ENCODE measurements around the gene XRCC2. TPM values are rescaled to one million over a fixed set of nuclear protein-coding genes. Genes with fewer than 3 reads are reported as not detected.

XRCC2 gene
- total RNA-seq (ENCODE audit: low replicate concordance): 0.23 and 0.75 TPM in 2 replicates

DNA sequence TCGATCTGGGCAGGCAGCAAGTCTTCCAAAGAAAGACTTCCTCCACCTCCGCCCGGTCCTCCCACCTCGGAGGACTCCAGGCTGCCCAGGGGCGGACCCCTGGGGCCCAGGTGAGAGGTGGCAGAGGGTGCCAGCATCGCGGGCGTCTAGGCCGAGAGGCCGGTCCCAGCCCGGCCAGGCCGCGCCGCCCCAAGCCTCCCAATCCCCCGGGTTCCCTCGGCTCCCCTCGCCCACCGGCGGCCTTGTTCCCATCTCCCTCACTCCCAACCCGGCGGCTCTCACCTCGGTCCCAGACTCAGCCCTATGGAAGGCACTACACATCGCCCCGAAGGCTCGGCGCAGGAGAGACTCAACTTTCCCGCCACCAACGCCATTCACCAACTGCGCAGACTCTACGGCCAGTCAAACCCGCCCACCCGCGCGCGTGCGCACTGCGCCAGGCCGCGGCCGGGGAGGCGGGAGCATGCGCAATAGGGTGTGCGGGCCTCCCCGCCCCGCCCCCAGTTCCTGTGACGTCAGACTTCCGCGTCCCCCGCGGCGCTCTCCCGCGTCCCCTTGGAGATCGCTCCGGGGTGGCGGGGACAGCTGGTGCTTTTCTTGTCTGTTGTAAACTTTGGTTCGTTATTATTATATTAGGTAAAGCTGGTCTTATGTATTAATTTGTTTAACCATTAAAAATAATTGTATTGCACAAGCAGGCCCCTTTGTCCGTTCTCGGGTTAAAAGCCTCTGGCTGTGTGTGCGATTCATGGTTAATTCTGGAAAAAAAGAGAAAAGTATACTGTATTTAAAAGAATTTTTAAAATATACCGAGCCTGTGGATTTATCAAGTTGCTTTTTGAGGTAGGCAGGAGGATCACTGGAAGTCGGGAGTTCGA is at the start of gene XRCC2:
Gene XRCC2 (minus strand): TSS at position 383 of the 878 bp plus-strand sequence. CDS start 62 bp downstream, at position 321.

Other genes starting within 250 kb of the XRCC2 start
- 17.1 and 18.4 TPM in 2 replicates for gene KMT2C, start 240.1 kb downstream of the XRCC2 start, total RNA-seq (ENCODE audit: low replicate concordance)
- 8.5 and 10.1 TPM in 2 replicates for gene ACTR3B, start 83.6 kb upstream of the XRCC2 start, total RNA-seq (ENCODE audit: low replicate concordance)

Measured in smooth muscle cell of the coronary artery (primary cell).